GM10266 (cell line): ENCODE measurements around the gene YIPF4.
"Not testable (repeated sequence)": the region's sequence is repeated elsewhere in the genome, so short reads cannot be mapped to it uniquely, and the experiment has no call there.

Experiments used
- DNase-seq: peaks from one replicate; pipeline ENCODE4 v3.0.0; 2012; ENCODE audit errors: extremely low spot score
- TF ChIP-seq, protein P1 (sequence below): IDR thresholded peaks from 2 replicates; pipeline ENCODE4 v1.5.1; 2012; ENCODE audit warnings: mild to moderate bottlenecking, low read depth; ENCODE audit not compliant: control insufficient read depth, insufficient read depth; ENCODE audit errors: missing control alignments

YIPF4 gene

DNA sequence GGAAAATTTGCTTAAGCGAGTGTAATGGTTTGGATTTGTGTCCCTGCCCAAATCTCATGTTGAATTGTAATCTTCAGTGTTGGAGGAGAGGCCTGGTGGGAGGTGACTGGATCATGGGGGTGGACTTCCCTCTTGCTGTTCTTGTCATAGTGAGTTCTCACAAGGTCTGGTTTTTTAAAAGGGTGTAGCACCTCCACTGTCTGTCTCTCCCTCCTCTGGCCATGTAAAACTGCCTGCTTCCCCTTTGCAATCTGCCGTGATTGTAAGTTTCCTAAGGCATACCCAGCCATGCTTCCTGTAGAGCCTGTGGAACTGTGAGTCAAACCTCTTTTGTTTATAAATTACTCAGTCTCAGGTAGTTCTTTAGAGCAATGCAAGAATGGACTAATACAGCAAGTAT lies 6.6 kb downstream of the YIPF4 start:
- TF ChIP-seq, protein P1, sequence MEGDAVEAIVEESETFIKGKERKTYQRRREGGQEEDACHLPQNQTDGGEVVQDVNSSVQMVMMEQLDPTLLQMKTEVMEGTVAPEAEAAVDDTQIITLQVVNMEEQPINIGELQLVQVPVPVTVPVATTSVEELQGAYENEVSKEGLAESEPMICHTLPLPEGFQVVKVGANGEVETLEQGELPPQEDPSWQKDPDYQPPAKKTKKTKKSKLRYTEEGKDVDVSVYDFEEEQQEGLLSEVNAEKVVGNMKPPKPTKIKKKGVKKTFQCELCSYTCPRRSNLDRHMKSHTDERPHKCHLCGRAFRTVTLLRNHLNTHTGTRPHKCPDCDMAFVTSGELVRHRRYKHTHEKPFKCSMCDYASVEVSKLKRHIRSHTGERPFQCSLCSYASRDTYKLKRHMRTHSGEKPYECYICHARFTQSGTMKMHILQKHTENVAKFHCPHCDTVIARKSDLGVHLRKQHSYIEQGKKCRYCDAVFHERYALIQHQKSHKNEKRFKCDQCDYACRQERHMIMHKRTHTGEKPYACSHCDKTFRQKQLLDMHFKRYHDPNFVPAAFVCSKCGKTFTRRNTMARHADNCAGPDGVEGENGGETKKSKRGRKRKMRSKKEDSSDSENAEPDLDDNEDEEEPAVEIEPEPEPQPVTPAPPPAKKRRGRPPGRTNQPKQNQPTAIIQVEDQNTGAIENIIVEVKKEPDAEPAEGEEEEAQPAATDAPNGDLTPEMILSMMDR = no peak
- no peak for DNase-seq

DNA sequence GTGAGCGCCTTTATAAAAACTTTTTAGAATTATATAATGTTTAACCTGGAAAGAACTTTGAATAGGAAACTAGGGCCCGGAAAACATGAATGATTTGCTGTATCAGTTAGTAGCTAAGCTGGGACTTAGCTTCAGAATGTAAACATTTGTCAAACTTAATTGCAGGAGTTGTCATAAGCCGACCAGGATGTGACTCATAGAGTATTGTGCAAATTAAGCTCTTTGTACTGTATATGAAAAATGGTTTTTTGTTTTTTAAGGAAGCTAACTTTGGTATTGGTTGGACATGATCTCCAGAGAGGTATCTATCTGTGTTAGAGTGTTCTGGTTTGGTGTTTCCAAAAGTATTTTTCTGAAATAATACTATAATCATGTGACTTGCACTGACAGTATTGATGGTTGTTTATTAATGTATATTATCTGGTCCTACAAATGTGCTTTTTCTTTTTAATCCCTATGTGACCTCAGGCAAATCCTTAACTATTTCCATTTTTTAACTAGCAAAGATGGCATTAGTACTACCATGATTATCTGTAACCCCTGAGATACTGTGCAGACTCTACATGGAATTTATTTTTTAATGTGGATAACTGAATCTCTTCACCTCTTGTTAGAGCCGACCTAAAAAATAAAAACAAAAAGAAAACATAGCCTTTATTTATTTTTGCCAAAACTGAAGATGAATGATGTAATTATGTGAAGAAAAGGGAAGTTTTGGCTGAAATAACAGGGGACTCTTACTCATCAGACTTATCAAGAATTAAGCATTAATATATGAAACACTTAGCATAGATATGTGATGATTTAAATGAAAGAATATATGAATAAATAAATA lies 11.7 kb downstream of the YIPF4 start:
- TF ChIP-seq, protein P1 = no peak
- no peak for DNase-seq

DNA sequence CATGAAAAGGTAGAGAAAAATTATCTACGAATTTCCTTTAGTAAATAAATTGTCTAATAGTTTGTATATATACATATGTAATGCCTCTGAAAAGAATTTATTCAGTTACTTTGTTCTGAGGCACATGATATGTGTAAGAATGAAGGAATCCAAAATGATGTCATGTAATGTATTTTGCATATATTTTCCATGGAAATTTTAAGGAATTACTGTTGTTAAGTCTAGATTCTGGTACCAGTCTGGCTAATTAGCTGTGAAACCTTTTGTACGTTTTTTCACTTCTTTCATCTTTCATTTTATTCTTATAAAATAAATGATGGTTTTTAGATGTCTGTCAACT lies 12.3 kb downstream of the YIPF4 start:
- DNase-seq = no peak
- TF ChIP-seq, protein P1 = no peak

DNA sequence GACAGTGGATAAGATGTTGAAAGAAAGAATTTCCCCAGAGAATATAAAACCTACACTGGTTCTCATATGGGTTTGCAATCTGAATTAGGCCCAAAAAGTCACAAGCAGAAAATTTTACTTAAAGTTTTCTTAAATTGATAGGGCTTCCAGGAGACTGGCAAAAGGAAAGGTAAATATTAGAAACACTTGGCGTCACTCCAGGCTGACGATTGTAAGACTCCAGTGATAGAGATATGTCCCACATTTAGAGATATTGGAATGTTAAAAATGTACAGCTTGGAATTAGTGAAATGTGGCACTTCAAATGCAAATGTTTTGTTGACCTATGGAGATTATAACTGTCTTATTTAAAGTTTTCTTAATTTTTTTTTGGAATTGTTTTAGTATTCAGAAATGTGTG lies 14.0 kb downstream of the YIPF4 start:
- no peak for DNase-seq
- TF ChIP-seq, protein P1 = no peak

DNA sequence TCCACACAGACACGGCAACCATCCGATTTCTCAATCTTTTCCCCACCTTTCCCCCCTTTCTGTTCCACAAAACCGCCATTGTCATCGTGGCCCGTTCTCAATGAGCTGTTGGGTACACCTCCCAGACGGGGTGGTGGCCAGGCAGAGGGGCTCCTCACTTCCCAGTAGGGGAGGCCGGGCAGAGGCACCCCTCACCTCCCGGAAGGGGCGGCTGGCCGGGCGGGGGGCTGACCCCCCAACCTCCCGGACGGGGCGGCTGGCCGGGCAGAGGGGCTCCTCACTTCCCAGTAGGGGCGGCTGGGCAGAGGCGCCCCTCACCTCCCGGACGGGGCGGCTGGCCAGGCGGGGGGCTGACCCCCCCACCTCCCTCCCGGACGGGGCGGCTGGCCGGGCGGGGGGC lies 15.8 kb downstream of the YIPF4 start:
- not testable (repeated sequence) for DNase-seq

DNA sequence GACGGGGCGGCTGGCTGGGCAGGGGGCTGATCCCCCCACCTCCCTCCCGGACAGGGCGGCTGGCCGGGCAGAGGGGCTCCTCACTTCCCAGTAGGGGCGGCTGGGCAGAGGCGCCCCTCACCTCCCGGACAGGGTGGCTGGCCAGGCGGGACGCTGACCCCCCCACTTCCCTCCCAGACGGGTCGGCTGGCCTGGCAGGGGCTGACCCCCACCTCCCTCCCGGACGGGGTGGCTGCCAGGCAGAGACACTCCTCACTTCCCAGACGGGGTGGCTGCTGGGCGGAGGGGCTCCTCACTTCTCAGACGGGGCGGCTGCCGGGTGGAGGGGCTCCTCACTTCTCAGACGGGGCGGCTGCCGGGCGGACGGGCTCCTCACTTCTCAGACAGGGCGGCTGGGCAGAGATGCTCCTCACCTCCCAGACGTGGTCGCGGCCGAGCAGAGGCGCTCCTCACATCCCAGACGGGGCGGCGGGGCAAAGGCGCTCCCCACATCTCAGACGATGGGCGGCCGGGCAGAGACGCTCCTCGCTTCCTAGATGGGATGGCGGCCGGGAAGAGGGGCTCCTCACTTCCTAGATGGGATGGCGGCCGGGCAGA lies 16.4 kb downstream of the YIPF4 start:
- DNase-seq = not testable (repeated sequence)

DNA sequence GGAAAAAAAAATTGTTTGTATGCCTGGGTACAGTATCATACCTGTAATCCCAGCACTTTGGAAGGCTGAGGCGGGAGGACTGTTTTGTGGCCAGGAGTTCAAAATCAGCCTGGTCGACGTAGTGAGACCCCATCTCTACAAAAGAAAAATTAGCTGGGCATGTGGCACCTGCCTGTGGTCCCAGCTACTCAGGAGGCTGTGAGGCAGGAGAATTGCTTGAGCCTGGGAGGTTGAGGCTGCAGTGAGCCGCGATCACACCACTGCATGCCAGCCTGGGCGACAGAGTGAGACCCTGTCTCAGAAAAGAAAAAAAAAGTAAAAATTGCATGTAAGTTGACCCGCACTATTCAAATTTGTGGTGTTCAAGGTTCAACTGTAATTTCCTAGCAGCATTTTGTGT lies 32.9 kb downstream of the YIPF4 start:
- TF ChIP-seq, protein P1 = no peak
- DNase-seq = no peak

DNA sequence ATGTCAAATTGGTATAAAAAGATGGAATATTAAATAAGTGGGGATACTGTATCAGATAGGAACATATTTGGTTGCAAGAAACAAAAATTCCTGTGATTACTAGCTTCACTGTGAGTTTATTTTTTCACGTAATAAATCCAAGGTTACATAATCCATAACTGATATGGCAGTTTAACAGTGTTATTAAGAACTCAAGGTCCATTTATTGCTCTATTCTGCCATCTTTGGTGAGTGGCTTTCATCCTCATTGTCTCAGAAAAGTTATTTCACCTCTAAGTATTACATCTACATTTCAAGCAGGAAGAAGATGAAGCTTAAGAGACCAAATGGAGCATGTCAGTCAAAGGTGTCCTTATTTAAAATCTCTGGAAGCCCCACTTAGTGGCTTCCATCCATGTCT lies 37.2 kb downstream of the YIPF4 start:
- DNase-seq = no peak
- TF ChIP-seq, protein P1 = no peak

DNA sequence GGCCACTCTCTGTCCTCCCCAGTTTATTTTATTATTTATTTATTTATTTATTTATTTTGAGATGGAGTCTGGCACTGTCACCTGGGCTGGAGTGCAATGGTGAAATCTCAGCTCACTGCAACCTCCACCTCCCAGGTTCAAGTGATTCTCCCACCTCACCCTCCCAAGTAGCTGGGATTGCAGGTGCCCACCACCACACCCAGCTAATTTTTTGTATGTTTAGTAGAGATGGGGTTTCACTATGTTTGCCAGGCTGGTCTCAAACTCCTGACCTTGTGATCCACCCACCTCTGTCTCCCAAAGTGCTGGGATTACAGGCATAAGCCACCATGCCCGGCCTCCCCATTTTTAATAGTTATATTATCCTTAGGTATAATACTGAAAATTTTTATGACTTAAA lies 51.0 kb downstream of the YIPF4 start:
- not testable (repeated sequence) for DNase-seq

DNA sequence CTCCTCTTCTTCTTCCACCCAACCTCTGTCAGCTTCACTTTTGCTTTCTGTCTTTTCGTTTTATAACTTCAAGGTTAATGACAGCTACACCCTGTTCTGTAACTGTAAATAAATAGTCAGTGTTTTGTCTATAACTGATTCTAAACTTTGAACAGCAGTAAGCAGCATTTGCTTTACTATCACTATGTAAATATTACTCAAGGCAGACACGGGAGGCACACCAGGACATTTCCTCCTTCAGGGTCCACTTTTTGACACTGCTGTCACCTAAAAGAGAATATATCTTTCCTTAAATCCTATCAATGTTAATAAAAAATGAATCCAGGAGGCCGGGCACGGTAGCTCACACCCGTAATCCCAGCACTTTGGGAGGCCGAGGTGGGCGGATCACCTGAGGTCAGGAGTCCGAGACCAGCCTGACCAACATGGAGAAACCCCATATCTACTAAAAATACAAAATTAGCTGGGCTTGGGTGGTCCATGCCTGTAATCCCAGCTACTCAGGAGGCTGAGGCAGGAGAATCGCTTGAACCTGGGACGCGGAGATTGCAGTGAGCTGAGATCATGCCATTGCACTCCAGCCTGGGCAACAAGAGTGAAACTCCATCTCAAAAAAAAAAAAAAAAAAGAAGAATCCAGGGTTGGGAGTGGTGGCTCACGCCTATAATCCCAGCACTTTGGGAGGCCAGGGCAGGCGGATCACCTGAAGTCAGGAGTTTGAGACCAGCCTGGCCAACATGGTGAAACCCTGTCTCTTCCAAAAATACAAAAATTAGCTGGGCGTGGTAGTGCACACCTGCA lies 51.7 kb downstream of the YIPF4 start:
- DNase-seq = not testable (repeated sequence)
